Vagina (tissue), 2 donors: ENCODE measurements around the gene SLC22A23. TPM values are rescaled to one million over a fixed set of nuclear protein-coding genes. Genes with fewer than 3 reads are reported as not detected.

Source experiments
- DNase-seq, 2 donors: peaks; one replicate each; pipeline ENCODE4 v3.0.0-alpha.2; 2017; ENCODE audit errors: extremely low spot score in 2 of 2
- H3K27ac ChIP-seq: fragments of 200-600 bp; sonication (generic); one replicate; pipeline ENCODE4 v1.5.1; 2019
- H3K27me3 ChIP-seq: fragments of 200-600 bp; sonication (generic); one replicate; pipeline ENCODE4 v1.5.1; 2019
- H3K36me3 ChIP-seq, 2 donors: fragments of 200-600 bp; sonication (generic); one replicate each; pipeline ENCODE4 v1.5.1; 2017 to 2019
- H3K4me1 ChIP-seq: fragments of 200-600 bp; sonication (generic); one replicate; pipeline ENCODE4 v1.5.1; 2019
- H3K4me3 ChIP-seq, 2 donors: fragments of 200-600 bp; sonication (generic); 1 replicate in 1 of 2; 2 replicates in 1 of 2; pipeline ENCODE4 v1.5.1; 2016 to 2019
- H3K9me3 ChIP-seq: fragments of 200-600 bp; sonication (generic); one replicate; pipeline ENCODE4 v1.5.1; 2019
- POLR2A ChIP-seq, 2 donors: fragments of 450-650 bp; IDR thresholded peaks; one replicate each; pipeline ENCODE4 v1.6.1; 2017; ENCODE audit warnings: antibody characterized with exemption in 2 of 2, mild to moderate bottlenecking in 2 of 2, moderate library complexity in 2 of 2
- POLR2AphosphoS5 ChIP-seq, 2 donors: sonication (generic); formaldehyde crosslinking; IDR thresholded peaks; one replicate each; pipeline ENCODE4 v1.9.0; 2017; ENCODE audit warnings: antibody characterized with exemption in 2 of 2, mild to moderate bottlenecking in 2 of 2, low read depth in 1 of 2; ENCODE audit not compliant: insufficient read depth in 1 of 2
- intact Hi-C: fragments of 100-400 bp; cut with DNase I; formaldehyde crosslinking; loops from one replicate; pipeline ENCODE4 v1.15.1; 2023
- total RNA-seq: library from RNA; depleted of rRNA; stranded (reverse); fragments of >200 nt; gene quantifications from one replicate; pipeline ENCODE4 v1.2.3, GENCODE V29; 2016
- TF ChIP-seq, protein P1 (sequence below), 3 experiments: fragments of 450-650 bp in 2 of 3; fragments of 200-600 bp in 1 of 3; sonication (generic) in 1 of 3; IDR thresholded peaks; one replicate each; pipeline ENCODE4 v1.5.1; 2017 to 2019; ENCODE audit warnings: antibody characterized with exemption in 3 of 3, mild to moderate bottlenecking in 2 of 3, moderate library complexity in 2 of 3

The SLC22A23 gene
- total RNA-seq, 1 donor from 2014 or later = 40.5 TPM

DNA sequence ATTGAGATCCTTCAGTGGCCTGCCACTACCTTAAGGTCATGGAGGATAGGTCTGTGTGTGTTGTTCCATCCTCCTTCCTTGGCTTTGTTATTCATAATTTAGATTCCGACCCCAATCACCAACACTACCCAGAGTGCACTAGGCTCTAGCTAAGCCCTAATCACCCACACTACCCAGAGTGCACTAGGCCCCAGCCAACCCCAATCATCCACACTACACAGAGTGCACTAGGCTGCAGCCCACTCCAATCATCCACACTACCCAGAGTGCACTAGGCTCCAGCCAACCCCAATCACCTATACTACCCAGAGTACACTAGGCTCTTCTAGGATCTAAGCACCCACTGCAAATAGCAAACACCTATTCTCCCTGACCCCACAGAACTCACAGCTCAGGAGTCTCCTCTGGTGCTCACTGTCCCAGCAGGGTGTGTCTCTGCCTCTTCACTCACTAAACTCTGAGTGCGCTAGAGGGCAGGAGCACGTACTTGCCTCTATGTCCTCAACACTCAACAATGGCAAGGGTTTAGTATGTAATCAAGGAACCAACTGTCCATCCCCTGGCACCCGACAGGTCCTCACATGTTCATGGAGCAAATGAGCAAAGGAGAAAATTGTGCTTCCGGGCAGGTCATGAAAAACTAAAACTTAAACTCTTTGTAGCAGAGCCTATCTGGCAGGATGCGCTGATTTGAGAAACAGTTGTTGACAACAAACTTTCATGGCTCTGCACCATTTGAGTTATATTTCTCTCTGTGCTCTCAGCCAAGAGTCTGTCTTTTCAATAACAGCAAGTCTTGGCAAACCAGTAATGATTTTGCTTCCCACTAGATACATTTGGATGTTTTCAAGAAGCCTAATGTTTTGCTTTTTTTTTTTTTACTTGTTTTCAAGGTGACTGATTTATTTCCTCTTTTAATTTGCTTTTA lies 54.3 kb downstream of the SLC22A23 start:
- peaks cover 64% of the 10 kb centered on the region for H3K4me1 ChIP-seq

DNA sequence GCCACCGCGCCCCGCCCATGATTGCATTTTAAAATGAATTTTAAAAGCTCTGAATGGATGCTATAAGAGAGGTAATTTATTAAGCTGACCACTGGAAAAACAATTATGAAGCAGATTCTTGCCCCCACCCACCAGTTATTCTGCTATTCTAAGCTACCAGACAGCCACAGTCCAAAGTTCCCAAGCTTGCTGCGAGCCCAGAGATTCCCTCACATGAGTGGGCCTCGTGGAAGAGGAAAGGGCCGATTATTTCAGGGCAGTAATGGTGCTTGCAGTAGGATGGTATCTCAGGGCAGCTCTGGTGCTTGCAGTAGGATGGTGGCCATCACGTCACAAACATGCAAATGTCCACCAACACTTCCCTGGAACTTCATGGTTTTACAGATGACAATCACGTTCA lies 56.7 kb downstream of the SLC22A23 start:
- Histone ChIP-seq H3K27me3 (no peaks in the 10 kb centered on the region), H3K4me3 (no peak overlapping the region), H3K9me3 (no peaks in the 10 kb centered on the region), H3K36me3 (no peaks in the 10 kb centered on the region), H3K27ac (no peak overlapping the region), H3K4me1 (peaks cover 40% of the 10 kb centered on the region)
- DNase-seq = no peak
- TF ChIP-seq POLR2AphosphoS5 (IDR thresholded peaks at IDR 0.05; ENCODE audit: insufficient read depth in 1 of 2, low read depth in 1 of 2) (no peak), POLR2A (IDR thresholded peaks at IDR 0.05) (no peak)
- TF ChIP-seq, protein P1, sequence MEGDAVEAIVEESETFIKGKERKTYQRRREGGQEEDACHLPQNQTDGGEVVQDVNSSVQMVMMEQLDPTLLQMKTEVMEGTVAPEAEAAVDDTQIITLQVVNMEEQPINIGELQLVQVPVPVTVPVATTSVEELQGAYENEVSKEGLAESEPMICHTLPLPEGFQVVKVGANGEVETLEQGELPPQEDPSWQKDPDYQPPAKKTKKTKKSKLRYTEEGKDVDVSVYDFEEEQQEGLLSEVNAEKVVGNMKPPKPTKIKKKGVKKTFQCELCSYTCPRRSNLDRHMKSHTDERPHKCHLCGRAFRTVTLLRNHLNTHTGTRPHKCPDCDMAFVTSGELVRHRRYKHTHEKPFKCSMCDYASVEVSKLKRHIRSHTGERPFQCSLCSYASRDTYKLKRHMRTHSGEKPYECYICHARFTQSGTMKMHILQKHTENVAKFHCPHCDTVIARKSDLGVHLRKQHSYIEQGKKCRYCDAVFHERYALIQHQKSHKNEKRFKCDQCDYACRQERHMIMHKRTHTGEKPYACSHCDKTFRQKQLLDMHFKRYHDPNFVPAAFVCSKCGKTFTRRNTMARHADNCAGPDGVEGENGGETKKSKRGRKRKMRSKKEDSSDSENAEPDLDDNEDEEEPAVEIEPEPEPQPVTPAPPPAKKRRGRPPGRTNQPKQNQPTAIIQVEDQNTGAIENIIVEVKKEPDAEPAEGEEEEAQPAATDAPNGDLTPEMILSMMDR (IDR thresholded peaks at IDR 0.05) = no peak
- intact Hi-C loops = no loop called here

More for the DNA sequence above, 54.3 kb downstream of the SLC22A23 start:
- Histone ChIP-seq H3K9me3 (no peaks in the 10 kb centered on the region), H3K4me3 (no peak overlapping the region), H3K36me3 (no peaks in the 10 kb centered on the region), H3K27ac (peak overlapping the region; percentile 33), H3K27me3 (no peaks in the 10 kb centered on the region)
- intact Hi-C loops = no loop called here
- TF ChIP-seq, protein P1 (IDR thresholded peaks at IDR 0.05) = no peak
- TF ChIP-seq POLR2A (IDR thresholded peaks at IDR 0.05) = no peak
- TF ChIP-seq POLR2AphosphoS5 (IDR thresholded peaks at IDR 0.05; ENCODE audit: insufficient read depth in 1 of 2, low read depth in 1 of 2) = no peak
- DNase-seq = no peak

DNA sequence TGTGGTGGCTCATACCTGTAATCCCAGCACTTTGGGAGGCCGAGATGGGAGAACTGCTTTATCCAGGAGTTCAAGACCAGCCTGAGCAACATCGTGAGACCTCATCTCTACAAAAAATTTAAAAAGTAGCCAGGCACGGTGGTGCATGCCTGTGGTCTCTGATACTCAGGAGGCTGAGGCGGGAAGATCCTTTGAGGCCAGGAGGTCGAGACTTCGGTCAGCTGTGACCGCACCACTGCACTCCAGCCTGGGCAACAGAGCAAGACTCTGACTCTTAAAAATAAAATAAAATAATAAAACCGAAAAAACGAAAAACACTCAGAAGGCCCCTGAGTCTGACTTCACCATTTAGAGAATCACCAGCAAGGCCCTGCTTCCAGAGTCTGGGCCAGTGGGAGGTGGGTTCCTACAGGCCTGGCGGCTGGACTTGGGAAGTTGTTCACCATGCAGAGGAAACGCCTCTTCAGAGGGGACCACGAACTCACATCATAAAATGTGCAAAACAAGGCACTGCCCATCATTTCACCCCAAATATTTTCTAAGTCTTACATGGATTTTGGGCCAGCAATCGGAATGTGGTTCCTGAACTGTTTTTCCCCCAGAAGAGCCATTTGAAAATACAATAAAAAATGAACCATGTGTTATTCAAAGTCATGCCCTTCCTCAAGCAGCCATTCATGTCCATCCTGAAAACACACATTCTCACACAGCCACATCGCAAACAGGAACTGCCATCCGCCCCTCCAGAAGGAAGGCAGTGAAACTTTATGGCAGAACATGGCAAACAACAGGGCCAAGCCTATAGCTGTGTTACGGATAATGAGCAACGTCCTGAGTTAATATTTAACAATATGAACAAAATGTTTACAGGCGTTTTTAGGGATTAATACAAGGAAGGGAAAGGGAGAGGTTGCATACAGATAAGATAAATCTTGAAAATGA lies 57.8 kb downstream of the SLC22A23 start:
- Histone ChIP-seq H3K9me3 (no peaks in the 10 kb centered on the region), H3K4me1 (peaks cover 37% of the 10 kb centered on the region), H3K27me3 (no peaks in the 10 kb centered on the region), H3K36me3 (no peaks in the 10 kb centered on the region), H3K4me3 (no peak overlapping the region), H3K27ac (no peak overlapping the region)
- TF ChIP-seq, protein P1 (IDR thresholded peaks at IDR 0.05) = no peak
- TF ChIP-seq POLR2AphosphoS5 (IDR thresholded peaks at IDR 0.05; ENCODE audit: insufficient read depth in 1 of 2, low read depth in 1 of 2) (no peak), POLR2A (IDR thresholded peaks at IDR 0.05) (no peak)
- no peak for DNase-seq
- intact Hi-C loops = no loop called here

DNA sequence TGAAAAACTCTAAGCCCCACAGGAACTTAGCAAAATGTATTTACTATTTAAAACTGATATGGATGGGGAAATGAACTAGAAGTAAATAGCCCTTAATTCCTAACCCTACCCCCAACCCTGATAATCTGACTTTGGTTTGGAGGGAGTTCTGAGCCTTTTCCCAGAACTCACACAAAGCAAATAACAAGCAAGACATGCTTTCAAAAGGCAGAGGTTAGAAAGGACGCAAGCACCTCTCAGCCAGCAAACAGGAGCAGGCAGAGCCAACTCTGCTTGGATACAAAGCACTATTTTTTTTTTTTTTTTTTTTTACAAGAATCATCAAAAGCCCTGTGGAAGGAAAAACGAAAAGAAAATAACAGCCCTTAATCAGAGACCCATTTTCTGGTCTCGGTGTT lies 58.7 kb downstream of the SLC22A23 start:
- Histone ChIP-seq H3K4me3 (no peak overlapping the region), H3K4me1 (peaks cover 28% of the 10 kb centered on the region), H3K36me3 (no peaks in the 10 kb centered on the region), H3K9me3 (no peaks in the 10 kb centered on the region), H3K27ac (no peak overlapping the region), H3K27me3 (no peaks in the 10 kb centered on the region)
- TF ChIP-seq, protein P1 (IDR thresholded peaks at IDR 0.05) = no peak
- intact Hi-C loops = no loop called here
- DNase-seq = no peak
